Mononuclear cell (primary cell): ENCODE data around the gene TOMM20L. TPM values are rescaled to one million over a fixed set of nuclear protein-coding genes. Genes with fewer than 3 reads are reported as not detected.

Experiments
- total RNA-seq: library from RNA; depleted of rRNA; stranded (reverse); fragments of >200 nt; gene quantifications from one replicate; pipeline ENCODE4 v1.2.3, GENCODE V29; 2012

Gene TOMM20L
- total RNA-seq, 1 donor = 1.9 TPM

Other genes with a start within 250 kb of the TOMM20L start
- gene ARMH4, start 243.7 kb upstream of the TOMM20L start, total RNA-seq = 0.21 TPM
- gene ACTR10, start 195.8 kb upstream of the TOMM20L start, total RNA-seq = 57.7 TPM
- gene PSMA3, start 151.1 kb upstream of the TOMM20L start, total RNA-seq = 70.7 TPM
- 58.0 TPM for gene ARID4A, start 97.4 kb upstream of the TOMM20L start, total RNA-seq
- gene TIMM9, start 31.6 kb downstream of the TOMM20L start, total RNA-seq = 25.7 TPM
- 18.4 TPM for gene KIAA0586, start 31.8 kb downstream of the TOMM20L start, total RNA-seq
- gene DACT1, start 242.0 kb downstream of the TOMM20L start, total RNA-seq = 4.5 TPM